ENCODE measurements around the gene METTL25B.
A peak's percentile ranks its signal among the peaks of the same experiment; 100 is the strongest.

Gene METTL25B

DNA sequence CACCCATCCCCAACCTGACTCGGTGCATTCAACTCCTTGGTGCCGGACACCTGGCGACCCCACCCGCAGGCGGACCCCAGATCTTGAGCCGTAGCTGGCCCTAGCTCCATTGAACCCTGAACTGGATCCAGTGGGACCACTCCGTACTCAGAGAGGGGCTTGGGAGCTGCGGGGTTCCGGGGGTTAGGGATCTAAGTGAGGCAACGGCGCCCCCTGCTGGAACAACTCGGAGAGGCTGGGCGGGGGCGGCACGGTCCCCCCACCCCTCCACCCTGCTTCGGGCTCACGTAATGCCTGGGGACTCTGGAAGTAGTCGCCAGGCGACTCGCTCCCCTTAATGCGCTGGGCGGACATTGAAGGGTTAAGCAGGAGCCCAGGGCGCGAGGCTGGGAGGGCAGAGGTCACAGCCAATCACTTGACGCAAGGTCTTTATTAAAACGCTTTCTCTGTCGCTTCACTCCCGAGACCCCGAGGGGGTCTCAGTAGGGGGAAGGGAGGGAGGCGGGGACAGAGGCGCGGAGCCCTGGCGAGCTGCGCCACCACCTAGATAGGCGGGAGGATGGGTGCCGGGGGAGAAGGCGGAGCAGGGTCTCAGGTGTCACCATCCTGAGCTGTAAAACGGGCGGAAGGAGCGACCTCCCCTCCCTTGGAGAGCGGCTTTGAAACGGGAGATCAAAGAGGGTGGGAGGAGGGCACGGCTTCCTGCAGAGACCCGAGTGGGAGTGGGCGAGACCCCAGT, 22.2 kb upstream of the METTL25B start:
- DNase-seq = peak; percentile 78
- no peaks in the 10 kb centered on the region for H3K36me3 Mint-ChIP-seq
- CTCF ChIA-PET = interaction anchor here (0.6 to 12.1 kb wide), 24 partner anchors 9 to 183 kb away, joined by 3 to 237 read pairs (median 4); partner anchors contain the start of genes INSRR, NES and NTRK1
- peaks cover 72% of the 10 kb centered on the region for H3K27me3 Mint-ChIP-seq
- peaks cover 24% of the 10 kb centered on the region for H3K4me1 Mint-ChIP-seq
- peak overlapping the region; percentile 77 for H3K4me3 Mint-ChIP-seq
- H3K27ac Mint-ChIP-seq = no peak overlapping the region
- H3K9me3 Mint-ChIP-seq = no peaks in the 10 kb centered on the region

DNA sequence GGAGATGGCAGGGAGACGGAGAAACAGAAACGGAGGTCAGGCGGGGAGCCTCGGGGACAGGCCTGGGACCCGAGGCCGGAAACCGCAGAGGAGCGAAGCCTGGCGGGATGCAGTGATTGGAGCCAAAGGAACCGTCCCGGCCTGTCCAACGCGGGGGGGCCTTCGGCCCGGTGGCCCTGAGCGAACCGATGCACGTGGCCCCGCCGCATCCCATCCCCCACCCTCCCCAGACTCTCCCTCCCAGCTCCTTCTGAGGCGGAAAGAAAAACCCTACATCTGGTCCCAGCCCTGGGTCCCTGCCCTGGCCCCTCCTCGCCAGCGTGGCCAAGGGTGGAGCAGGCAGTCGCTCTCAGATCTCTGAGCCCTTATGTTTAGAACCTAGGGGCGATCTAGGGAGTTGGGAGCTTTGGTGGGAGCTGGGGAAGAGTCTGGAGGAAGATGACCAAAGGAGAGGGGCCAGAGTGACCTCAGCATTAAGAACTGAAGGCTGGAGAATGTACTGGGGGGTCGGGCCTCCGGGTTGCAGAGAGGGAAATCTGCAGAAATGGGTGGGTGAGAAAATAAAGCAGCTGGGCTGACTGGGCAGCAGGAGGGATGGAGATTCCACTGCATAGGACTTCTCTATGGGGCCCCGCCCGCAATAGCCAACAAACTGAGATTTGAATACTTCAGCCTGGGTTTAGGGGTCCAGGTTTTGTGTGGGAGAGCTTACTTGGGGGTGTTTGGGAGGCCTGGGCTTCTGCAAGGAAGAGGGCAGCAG, 21.4 kb upstream of the METTL25B start:
- Mint-ChIP-seq H3K4me3 (peak overlapping the region; percentile 77), H3K27me3 (peaks cover 67% of the 10 kb centered on the region), H3K9me3 (no peaks in the 10 kb centered on the region), H3K36me3 (no peaks in the 10 kb centered on the region), H3K4me1 (peaks cover 24% of the 10 kb centered on the region), H3K27ac (peak overlapping the region; percentile 65)
- CTCF ChIA-PET = interaction anchor here (0.6 to 12.1 kb wide), 18 partner anchors 8 to 184 kb away, joined by 3 to 237 read pairs (median 6); partner anchors contain the start of genes INSRR, NES and NTRK1
- DNase-seq = no peak

DNA sequence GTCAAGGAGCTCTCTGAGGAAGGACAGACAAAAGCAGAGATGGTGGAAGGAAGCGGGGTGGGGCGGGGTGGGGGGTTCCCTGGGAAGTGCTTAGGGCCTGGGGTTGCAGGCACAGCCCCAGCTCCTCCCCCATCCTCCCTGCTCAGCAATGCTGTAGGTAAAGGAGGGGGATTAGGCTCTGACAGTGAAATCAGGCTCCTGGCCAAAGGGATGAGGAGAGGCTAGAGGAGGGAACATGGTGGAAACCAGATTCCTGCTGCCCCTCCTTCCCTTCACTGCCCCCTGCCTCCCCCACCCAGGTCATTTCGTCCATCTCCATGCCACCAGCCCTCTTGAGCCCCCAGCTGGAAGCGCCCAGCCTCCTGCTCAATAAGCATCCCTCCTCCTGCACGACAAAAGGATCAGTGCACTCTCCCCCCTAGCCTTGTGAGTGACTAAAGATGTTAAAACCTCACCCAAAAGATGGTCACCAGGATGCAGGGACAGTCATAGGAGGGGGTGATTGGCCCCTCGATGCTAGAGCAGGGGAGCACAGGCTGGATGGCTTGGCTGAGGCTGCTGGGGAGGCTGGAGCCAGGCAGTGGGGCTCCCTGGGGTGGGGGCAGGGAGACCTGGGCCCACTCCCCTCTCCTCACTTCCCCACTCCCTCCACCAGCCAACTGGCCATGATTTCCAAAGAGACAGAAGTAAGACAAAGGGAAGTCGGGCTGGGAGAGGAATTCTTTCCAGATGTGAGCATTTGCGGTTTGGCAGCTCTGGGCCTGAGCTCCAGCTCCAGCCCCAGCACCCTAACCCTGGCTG, 20.7 kb upstream of the METTL25B start:
- H3K27ac Mint-ChIP-seq = no peak overlapping the region
- DNase-seq = no peak
- CTCF ChIA-PET = interaction anchor here (0.7 to 12.1 kb wide), 12 partner anchors 8 to 183 kb away, joined by 3 to 237 read pairs (median 8); partner anchors contain the start of genes INSRR and NTRK1
- H3K4me1 Mint-ChIP-seq = peaks cover 24% of the 10 kb centered on the region
- H3K4me3 Mint-ChIP-seq = no peak overlapping the region
- H3K9me3 Mint-ChIP-seq = no peaks in the 10 kb centered on the region
- no peaks in the 10 kb centered on the region for H3K36me3 Mint-ChIP-seq
- peaks cover 59% of the 10 kb centered on the region for H3K27me3 Mint-ChIP-seq

DNA sequence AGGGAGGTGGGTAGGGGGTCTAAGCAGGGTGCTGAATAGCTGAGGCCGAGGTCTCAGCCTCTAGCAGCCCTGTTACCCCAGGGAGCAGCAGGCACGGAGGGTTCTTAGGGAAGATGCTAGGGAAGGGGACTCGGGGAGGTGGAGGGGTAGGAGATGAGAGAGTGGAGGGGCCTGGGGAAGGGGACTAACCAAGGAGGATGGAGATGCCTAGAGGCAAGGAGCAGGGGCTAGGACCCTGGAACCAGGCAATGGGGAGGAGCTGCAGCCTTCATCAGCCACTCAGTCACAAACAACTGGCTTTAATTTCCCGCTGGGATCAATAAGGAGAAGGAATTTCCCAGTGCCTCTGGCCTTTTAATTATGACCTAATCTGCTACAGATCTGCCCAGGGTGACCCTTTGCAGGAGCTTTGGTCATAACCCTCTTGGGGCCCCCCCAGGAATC, 20.0 kb upstream of the METTL25B start:
- Mint-ChIP-seq H3K27ac (no peak overlapping the region), H3K27me3 (peaks cover 53% of the 10 kb centered on the region), H3K4me3 (no peak overlapping the region), H3K36me3 (no peaks in the 10 kb centered on the region), H3K4me1 (peaks cover 24% of the 10 kb centered on the region), H3K9me3 (no peaks in the 10 kb centered on the region)
- no peak for DNase-seq
- CTCF ChIA-PET = interaction anchor here (1.1 to 12.1 kb wide), 4 partner anchors 17 to 152 kb away, joined by 3 to 237 read pairs (median 8); partner anchors contain the start of genes INSRR and NTRK1

DNA sequence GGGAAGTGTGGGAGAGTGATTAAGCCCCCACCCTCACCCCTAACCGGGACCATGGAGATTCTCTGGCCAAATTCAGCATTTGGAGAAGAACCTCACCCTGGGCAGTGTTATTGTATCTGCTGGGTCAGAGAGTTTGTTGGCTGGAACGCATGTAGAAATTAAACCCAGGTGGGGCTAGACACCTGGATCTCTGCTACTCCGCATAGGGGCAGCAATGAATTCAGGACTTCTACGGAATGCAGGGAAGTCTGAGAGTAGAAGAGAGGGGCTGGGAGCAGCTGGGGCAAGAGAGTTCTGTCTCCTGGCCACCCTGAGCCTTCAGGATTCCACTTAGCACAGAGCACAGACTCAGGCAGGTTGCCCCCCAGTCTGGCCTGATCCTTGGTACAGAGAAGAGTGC, 19.2 kb upstream of the METTL25B start:
- Mint-ChIP-seq H3K36me3 (no peaks in the 10 kb centered on the region), H3K27me3 (peaks cover 45% of the 10 kb centered on the region), H3K27ac (no peak overlapping the region), H3K4me1 (peaks cover 24% of the 10 kb centered on the region), H3K9me3 (no peaks in the 10 kb centered on the region), H3K4me3 (no peak overlapping the region)
- no peak for DNase-seq
- CTCF ChIA-PET = interaction anchor here (1.1 to 12.1 kb wide), 3 partner anchors 16 to 49 kb away, joined by 3 to 237 read pairs (median 6); no protein-coding TSS in a partner anchor

DNA sequence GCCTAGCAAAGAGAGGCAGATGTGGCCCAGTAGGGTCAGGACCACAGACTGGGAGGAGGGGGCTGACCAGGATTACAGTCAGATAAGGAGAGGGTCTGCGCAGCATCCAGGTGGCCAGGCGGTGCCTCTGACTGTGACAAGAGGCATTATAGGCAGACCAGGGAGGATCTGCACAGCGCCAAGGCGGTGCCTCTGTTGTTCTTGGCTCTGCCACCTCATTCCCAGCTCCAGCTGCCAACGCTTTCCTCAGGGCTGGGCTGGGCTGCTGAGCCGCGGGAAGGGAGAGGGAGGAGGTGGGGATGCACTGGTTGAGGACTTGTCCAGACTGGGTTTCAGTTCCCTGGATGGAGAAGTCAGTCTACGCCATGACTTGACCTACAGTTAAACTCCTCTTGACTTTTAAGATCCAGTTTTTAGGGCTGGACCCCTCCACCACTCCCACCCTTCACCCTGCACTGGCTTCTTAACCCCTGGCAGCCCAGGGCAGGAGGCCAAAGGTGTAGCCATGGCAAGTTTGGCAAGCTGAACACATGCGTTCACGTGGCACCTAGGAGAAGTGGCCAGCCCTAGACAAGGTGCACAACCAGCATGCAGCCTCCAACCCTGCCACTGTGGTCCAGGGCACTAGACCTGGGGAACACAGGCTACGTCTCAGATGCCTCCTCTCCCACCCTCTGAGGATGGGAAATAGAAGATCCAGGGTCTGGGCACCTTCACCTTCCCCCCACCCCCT, 18.3 kb upstream of the METTL25B start:
- Mint-ChIP-seq H3K27ac (no peak overlapping the region), H3K36me3 (peaks cover 2% of the 10 kb centered on the region), H3K4me1 (peaks cover 24% of the 10 kb centered on the region), H3K27me3 (peaks cover 36% of the 10 kb centered on the region), H3K9me3 (no peaks in the 10 kb centered on the region), H3K4me3 (no peak overlapping the region)
- CTCF ChIA-PET = interaction anchor here (0.9 to 3.3 kb wide), 4 partner anchors 17 to 101 kb away, joined by 3 to 25 read pairs (median 3); partner anchors contain the start of genes ISG20L2 and METTL25B
- DNase-seq = no peak

DNA sequence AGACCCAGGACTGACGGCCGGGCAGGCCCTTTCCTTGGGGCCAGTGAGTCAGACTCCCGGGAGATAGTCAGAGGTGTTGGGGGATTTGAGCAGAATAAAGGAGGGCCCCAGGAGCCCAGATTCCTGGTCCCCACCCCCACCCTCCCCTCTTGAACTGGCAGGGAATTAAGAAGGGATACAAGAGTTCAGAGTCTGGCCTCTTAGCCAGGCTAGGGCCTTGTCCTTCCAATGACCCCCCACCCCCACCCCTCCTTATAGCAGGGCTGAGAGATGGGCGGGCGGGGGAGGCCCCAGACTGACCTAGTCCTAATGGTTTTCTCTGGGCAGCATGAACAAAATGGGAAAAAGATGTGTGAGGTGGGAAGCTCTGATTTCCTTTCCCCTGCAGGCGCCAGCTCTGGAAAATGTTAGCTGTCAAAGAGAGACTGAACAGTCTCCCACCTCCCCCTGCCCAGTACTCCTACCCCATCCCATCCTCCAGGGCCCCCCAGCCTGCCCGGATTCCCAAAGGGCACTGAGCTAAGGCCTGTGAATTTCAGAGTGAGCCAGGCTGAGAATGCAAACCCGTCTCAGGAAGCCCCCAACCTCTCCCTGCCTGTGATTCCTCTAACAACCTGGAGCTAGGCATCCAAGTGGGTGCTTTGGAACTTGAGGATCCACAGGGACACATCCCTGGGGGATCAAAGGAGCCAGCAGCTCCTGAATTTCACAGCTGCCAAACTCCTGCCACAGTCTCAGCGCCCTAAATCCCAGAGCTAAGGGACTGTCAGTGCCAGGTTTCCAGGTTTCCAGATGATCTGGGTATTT, 17.1 kb upstream of the METTL25B start:
- peaks cover 23% of the 10 kb centered on the region for H3K27me3 Mint-ChIP-seq
- H3K4me3 Mint-ChIP-seq = no peak overlapping the region
- H3K9me3 Mint-ChIP-seq = no peaks in the 10 kb centered on the region
- DNase-seq = no peak
- no peak overlapping the region for H3K27ac Mint-ChIP-seq
- CTCF ChIA-PET = interaction anchor here (0.8 to 6.0 kb wide), 11 partner anchors 9 to 103 kb away, joined by 3 to 28 read pairs (median 4); partner anchors contain the start of genes ISG20L2 and METTL25B
- peaks cover 14% of the 10 kb centered on the region for H3K4me1 Mint-ChIP-seq
- H3K36me3 Mint-ChIP-seq = peaks cover 12% of the 10 kb centered on the region

DNA sequence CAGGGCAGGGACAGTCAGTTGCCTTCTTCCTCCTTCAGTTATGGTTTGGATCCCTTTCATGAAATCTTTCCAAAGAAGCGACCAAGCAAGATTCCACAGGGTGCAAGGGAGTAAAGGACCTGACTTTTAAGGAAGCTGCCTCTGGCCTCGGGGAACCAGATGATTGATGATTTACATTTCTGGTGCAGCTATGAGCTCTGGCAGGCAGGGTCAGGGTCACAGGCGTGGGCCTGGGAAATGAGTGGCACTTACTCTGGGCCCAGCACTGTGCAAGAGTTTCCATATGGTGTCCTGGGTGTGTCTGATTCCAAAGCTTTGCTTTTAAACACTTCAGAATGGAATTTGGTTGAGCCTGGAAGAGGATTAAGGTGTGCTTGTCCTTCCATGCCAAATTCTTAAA, 15.6 kb upstream of the METTL25B start:
- CTCF ChIA-PET = interaction anchor here (1.8 to 6.0 kb wide), 3 partner anchors 9 to 23 kb away, joined by 4 to 28 read pairs (median 25); partner anchors contain the start of genes ISG20L2 and METTL25B
- Mint-ChIP-seq H3K36me3 (peaks cover 19% of the 10 kb centered on the region), H3K4me3 (no peak overlapping the region), H3K27ac (no peak overlapping the region), H3K4me1 (peaks cover 1% of the 10 kb centered on the region), H3K27me3 (peaks cover 9% of the 10 kb centered on the region), H3K9me3 (no peaks in the 10 kb centered on the region)
- DNase-seq = no peak

DNA sequence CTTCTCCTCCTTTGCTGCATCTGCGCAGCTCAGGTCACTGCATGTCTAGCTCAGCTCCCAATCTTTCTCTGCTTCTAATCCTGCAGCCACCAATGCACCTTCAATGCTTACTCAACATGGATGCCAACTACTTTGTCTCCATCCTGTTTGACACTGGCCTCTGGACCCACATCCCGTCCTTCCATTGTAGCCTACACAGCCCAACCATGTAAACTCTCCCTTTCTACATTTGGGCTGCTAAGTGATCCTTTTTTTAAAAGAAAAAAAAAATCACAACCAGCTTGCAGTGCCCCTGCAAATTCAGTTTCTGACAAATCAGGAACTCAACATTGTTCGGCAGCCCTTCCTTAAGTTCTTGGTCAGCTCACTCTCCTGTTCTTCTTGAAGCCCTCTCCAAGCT, 13.4 kb upstream of the METTL25B start:
- no peak overlapping the region for H3K4me3 Mint-ChIP-seq
- peak overlapping the region; percentile 15 for H3K27ac Mint-ChIP-seq
- no peaks in the 10 kb centered on the region for H3K9me3 Mint-ChIP-seq
- no peaks in the 10 kb centered on the region for H3K27me3 Mint-ChIP-seq
- H3K4me1 Mint-ChIP-seq = no peaks in the 10 kb centered on the region
- peaks cover 19% of the 10 kb centered on the region for H3K36me3 Mint-ChIP-seq
- DNase-seq = no peak
- CTCF ChIA-PET = interaction anchor here (1.0 to 6.0 kb wide), 6 partner anchors 9 to 57 kb away, joined by 3 to 34 read pairs (median 15); partner anchors contain the start of gene CRABP2

DNA sequence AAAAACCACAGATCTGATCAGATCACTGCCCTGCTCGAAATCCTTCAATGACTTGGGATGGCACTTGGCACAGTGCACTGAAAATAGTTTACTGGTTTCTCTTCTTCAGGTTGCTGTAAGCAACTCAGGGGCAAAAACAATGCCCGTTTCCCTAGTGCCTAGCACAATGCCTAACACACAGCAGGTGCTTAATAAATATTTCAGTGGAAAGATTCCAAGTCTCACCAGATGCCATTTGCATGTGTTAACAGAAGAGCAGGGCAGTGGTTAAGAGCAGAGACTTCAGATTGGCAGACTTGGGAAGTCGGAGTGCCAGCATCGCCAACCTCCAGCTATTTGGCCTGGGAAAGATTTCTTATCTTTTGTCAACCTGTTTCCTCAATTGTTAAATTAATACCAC, 10.9 kb upstream of the METTL25B start:
- H3K27ac Mint-ChIP-seq = no peak overlapping the region
- CTCF ChIA-PET = interaction anchor here (4.6 to 6.0 kb wide), 2 partner anchors 9 to 28 kb away, joined by 28 to 34 read pairs; no protein-coding TSS in a partner anchor
- no peaks in the 10 kb centered on the region for H3K9me3 Mint-ChIP-seq
- no peaks in the 10 kb centered on the region for H3K27me3 Mint-ChIP-seq
- no peak for DNase-seq
- H3K4me1 Mint-ChIP-seq = no peaks in the 10 kb centered on the region
- no peak overlapping the region for H3K4me3 Mint-ChIP-seq
- H3K36me3 Mint-ChIP-seq = peaks cover 29% of the 10 kb centered on the region

DNA sequence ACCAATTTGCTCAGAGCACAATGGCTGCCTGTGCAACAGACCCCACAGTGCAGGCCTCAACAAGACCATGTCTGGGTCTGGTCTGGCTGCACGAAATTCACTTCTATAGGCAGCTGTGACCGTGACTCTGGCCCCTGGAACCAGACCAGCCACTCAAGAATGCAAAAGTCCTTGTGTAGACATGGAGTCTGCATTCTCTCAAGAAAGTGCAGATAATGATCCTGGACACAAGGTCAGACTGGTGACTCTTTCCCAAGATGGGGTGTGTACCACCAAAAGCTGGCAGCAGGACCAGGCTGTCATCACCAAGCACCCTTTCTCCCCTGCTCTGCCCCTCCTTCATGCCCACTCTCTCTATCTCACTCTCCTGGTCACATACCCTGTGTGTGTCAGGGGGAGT, 7.1 kb upstream of the METTL25B start:
- CTCF ChIA-PET = interaction anchor here (0.8 to 1.5 kb wide), 8 partner anchors 9 to 206 kb away, joined by 3 to 12 read pairs (median 4); partner anchors contain the start of genes INSRR and NTRK1
- Mint-ChIP-seq H3K27ac (no peak overlapping the region), H3K4me3 (no peak overlapping the region), H3K27me3 (no peaks in the 10 kb centered on the region), H3K36me3 (peaks cover 36% of the 10 kb centered on the region), H3K9me3 (no peaks in the 10 kb centered on the region), H3K4me1 (peaks cover 16% of the 10 kb centered on the region)
- no peak for DNase-seq

DNA sequence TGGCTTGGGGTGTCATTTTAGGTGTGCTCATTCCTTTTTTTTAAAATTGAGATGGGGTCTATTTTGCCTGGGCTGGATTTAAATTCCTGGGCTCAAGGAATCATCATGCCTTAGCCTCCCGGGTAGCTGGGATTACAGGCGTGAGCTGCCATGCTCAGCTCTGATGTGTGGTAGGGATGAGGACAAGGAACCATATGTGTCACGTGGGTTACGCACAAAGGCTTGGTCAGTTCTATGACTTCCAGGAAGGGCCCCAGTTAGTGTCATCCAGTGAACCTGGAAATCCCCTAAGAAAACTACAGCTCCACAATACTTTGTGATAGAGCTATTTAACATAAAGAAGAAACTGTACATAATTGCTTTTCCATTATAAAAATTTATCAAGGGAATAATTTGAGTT, 6.7 kb upstream of the METTL25B start:
- Mint-ChIP-seq H3K4me1 (peaks cover 16% of the 10 kb centered on the region), H3K9me3 (no peaks in the 10 kb centered on the region), H3K27ac (peak overlapping the region; percentile 60), H3K27me3 (no peaks in the 10 kb centered on the region), H3K4me3 (no peak overlapping the region), H3K36me3 (peaks cover 34% of the 10 kb centered on the region)
- CTCF ChIA-PET = interaction anchor here (0.8 to 1.5 kb wide), 8 partner anchors 9 to 206 kb away, joined by 3 to 12 read pairs (median 3); partner anchors contain the start of genes INSRR and NTRK1
- no peak for DNase-seq

All from activated naive CD4-positive, alpha-beta T cell treated with anti-CD3 and anti-CD28 coated beads, Interleukin-2, amount 10 ng/mL, durations not matched to agents 7 days and 5 days (primary cell).